ENCODE results near the gene AUTS2.
A peak's percentile ranks its signal among the peaks of the same experiment; 100 is the strongest.

Gene AUTS2

GRCh38 chr7:69598081-69598486, at the start of gene AUTS2:
Gene AUTS2 (plus strand): TSS chr7:69598475. CDS start chr7:69599654, 1,179 bp downstream.
- DNase-seq (ENCODE audit: low read depth in 2 of 2) = peak in 1 of 2 donors; percentile 23

GRCh38 chr7:69550991-69551390, 47.3 kb upstream of the AUTS2 start:
- DNase-seq (ENCODE audit: low read depth in 2 of 2) = no peak

GRCh38 chr7:69553190-69553589, 45.1 kb upstream of the AUTS2 start:
- no peak for DNase-seq (ENCODE audit: low read depth in 2 of 2)

GRCh38 chr7:69561266-69561960, 36.9 kb upstream of the AUTS2 start:
- no peak for DNase-seq (ENCODE audit: low read depth in 2 of 2)

- DNase-seq (ENCODE audit: low read depth in 2 of 2) = no peak
Observed at GRCh38 chr7:69564454-69565417, 33.5 kb upstream of the AUTS2 start.

GRCh38 chr7:69567800-69568199, 30.5 kb upstream of the AUTS2 start:
- DNase-seq (ENCODE audit: low read depth in 2 of 2) = no peak

- DNase-seq (ENCODE audit: low read depth in 2 of 2) = no peak
Observed at GRCh38 chr7:69568266-69568665, 30.0 kb upstream of the AUTS2 start.

- no peak for DNase-seq (ENCODE audit: low read depth in 2 of 2)
Observed at GRCh38 chr7:69575651-69576050, 22.6 kb upstream of the AUTS2 start.

GRCh38 chr7:69577221-69577620, 21.1 kb upstream of the AUTS2 start:
- DNase-seq (ENCODE audit: low read depth in 2 of 2) = no peak

- DNase-seq (ENCODE audit: low read depth in 2 of 2) = no peak
Observed at GRCh38 chr7:69585169-69585568, 13.1 kb upstream of the AUTS2 start.

- DNase-seq (ENCODE audit: low read depth in 2 of 2) = no peak
Observed at GRCh38 chr7:69586321-69586720, 12.0 kb upstream of the AUTS2 start.

- no peak for DNase-seq (ENCODE audit: low read depth in 2 of 2)
Observed at GRCh38 chr7:69588773-69589172, 9.5 kb upstream of the AUTS2 start.

- no peak for DNase-seq (ENCODE audit: low read depth in 2 of 2)
Observed at GRCh38 chr7:69591805-69592204, 6.5 kb upstream of the AUTS2 start.

- no peak for DNase-seq (ENCODE audit: low read depth in 2 of 2)
Observed at GRCh38 chr7:69593511-69593910, 4.8 kb upstream of the AUTS2 start.

- no peak for DNase-seq (ENCODE audit: low read depth in 2 of 2)
Observed at GRCh38 chr7:69595415-69595814, 2.9 kb upstream of the AUTS2 start.

- no peak for DNase-seq (ENCODE audit: low read depth in 2 of 2)
Observed at GRCh38 chr7:69596056-69596455, 2.2 kb upstream of the AUTS2 start.

GRCh38 chr7:69596723-69597277, 1.5 kb upstream of the AUTS2 start:
- DNase-seq (ENCODE audit: low read depth in 2 of 2) = no peak

GRCh38 chr7:69597278-69598076, 798 bp upstream of the AUTS2 start:
- no peak for DNase-seq (ENCODE audit: low read depth in 2 of 2)

- no peak for DNase-seq (ENCODE audit: low read depth in 2 of 2)
Observed at GRCh38 chr7:69598487-69599285, 411 bp downstream of the AUTS2 start.

GRCh38 chr7:69599286-69599954, 1.1 kb downstream of the AUTS2 start:
- no peak for DNase-seq (ENCODE audit: low read depth in 2 of 2)
